Frontal cortex (tissue), 4 donors: ENCODE results near the gene DNAH14. TPM values are rescaled to one million over a fixed set of nuclear protein-coding genes. Genes with fewer than 3 reads are reported as not detected.

Source experiments
- DNase-seq, 2 donors: peaks; one replicate each; pipeline ENCODE4 v3.0.0; 2012; ENCODE audit warnings: low spot score in 2 of 2
- FAIRE-seq: peaks from 2 replicates; lab custom pipeline; 2012; peaks lifted over from hg19 to GRCh38; lab: Jason Lieb, UNC
- total RNA-seq: library from RNA; depleted of rRNA; stranded (reverse); fragments of >200 nt; gene quantifications from one replicate; pipeline ENCODE4 v1.2.3, GENCODE V29; 2014
- donor health status: control.
- donor health status: control.
- donor health status: control.

DNAH14 gene
- total RNA-seq, 1 donor from 2014 or later: 37.5 TPM

DNA sequence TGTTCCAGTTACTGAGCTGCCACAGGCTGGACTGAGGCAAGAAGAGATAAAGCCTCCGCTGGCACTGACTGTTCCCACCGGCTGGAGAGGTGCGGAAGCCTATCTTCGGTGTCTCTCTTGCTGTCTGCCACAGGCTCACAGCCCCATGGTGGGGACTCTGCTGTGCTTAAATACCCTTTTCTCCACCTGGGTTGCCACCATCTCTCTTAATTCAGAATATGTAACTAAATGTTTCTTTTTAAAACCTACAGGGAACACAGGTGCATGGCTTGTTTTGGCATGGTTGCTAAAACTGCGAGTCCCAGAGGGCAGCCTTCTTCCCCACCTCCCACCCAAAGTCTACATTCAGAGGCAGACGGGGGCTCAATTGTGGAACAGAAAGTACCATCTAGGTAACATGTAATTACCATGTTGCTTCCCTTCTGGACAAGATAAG is 506.5 kb downstream of the DNAH14 start:
- FAIRE-seq (no peak), DNase-seq (no peak)

GRCh38 chr1:225437710-225438437 is 508.4 kb downstream of the DNAH14 start:
- no peak for FAIRE-seq

DNA sequence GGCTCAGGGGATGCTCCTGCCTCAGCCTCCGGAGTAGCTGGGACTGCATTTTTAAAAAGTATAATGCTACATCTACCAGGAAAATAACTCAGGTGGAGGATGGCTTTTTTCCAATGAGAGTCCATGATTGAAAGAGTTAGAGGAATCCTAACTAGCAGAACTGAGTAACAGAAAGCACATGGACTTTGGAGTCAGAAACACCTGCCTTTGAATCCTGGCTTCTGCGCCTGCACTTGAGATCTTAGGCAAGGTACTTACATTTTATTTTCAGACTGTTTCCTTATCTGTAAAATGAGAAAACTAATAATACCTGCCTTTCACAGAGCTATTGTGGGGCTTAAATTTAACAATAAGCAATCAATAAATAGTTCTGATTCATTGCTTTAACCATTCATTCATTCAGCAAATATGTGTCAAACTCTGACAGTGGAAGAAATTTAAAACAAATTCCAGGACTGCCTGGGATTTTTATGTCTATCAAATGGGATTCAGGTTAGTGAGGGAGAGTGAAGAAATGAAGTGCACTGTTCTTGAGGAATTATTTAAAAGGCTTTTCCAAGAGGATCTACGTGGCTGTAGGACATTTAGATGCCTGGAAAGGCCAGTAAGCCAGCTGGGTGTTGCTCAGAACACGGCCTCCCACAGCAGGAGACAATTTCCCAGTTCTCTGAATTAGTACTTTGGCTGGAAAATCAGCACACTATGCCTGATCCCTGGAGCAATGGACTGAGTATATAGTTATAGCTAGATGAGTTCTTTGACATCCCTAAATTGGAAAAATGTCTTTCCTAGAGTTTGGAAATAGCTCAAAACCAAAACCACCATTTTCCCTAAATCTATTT is 511.1 kb downstream of the DNAH14 start:
- FAIRE-seq (no peak), DNase-seq (no peak)

More at GRCh38 chr1:225437710-225438437, 508.4 kb downstream of the DNAH14 start:
- DNase-seq: no peak

GRCh38 chr1:225441314-225442122 is 512.0 kb downstream of the DNAH14 start:
- no peak for FAIRE-seq
- DNase-seq: no peak

DNA sequence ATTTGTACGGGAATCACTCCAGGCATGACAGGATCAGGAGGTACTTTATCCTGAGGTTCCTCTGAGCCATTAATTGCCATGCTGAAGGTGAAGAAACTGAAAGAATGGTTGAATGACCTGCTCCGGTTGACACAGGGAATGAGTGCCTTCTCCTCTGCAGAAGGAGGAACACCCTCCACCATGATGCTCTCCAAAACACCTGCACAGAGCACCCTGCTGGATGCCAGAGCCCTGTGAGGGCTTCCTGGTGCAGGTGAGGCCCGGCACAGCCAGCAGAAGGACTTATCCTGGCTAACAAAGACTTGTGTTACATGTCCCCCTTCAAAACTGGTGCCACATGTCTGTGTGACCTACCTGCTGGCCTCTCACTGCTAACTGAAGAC is 512.6 kb downstream of the DNAH14 start:
- no peak for DNase-seq
- FAIRE-seq: no peak

DNA sequence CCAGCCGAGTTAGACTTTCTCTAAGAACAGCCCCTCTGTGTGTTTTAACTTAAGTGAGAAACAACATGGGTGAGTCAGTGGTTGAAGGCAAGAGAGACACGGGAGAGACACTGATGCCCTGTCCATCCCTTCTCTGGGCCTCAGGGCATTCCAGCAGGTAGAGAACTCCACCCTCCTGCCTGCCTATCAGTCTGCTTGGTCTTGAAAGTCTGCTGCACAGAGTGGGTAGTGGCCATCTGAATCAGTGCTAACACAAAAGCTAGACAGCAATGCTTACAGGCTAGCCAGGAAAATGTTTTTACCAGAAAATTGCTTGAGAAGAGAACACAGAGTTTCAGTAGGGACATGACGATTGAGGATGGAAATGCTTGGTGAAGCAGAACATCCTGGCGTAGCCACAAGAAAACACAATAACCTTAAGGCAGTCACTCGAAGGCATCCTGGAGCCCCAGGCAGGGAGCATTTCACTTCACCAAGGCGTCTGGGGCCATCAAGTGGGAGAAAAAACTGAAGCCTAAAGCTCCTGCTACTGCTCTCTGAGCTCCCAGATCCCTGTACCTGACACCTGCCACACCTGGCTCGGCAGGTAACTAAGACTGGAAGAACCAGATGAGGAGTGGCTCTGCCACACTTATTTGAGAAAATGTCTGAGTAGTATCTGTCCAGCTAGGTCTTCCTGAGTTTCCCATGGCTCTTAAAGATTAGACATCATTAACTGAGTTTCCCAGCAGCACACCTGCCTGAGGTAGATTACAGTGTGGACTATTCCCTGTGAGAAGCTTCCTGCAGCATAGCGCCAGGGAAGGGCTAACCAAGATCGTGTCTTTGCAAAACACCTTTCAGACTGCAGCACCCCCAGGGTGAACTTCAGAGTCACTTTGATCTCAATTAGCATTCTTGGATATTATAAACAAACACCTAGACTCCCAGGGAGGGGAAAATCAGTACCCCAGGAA is 516.4 kb downstream of the DNAH14 start:
- DNase-seq (no peak), FAIRE-seq (no peak)

GRCh38 chr1:225446595-225446960 is 517.1 kb downstream of the DNAH14 start:
- DNase-seq (no peak), FAIRE-seq (no peak)

- no peak for FAIRE-seq
Observed at GRCh38 chr1:225446981-225447615, 517.6 kb downstream of the DNAH14 start.

DNA sequence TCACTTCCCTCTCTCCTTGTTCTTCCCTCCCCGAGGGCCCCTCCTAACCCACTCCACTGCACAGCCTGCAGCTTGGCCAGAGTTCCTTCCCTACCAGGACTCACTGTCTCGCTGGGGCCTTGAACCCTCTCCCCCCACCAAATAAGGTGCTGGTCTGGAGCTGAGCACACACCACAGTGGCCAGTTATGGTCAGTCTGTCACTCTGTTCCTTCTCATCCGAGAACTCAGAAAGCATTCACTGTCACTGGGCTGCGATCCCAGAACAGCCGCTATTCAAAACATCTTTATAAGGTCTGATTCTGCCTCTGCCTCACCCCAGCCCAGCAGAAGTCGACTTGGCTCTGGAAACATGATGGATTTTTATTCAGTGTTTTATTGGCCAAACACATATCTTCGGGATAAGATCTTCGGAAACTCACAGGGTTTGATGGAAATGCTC is 518.2 kb downstream of the DNAH14 start:
- no peak for DNase-seq
- FAIRE-seq: no peak

More at GRCh38 chr1:225446981-225447615, 517.6 kb downstream of the DNAH14 start:
- no peak for DNase-seq

DNA sequence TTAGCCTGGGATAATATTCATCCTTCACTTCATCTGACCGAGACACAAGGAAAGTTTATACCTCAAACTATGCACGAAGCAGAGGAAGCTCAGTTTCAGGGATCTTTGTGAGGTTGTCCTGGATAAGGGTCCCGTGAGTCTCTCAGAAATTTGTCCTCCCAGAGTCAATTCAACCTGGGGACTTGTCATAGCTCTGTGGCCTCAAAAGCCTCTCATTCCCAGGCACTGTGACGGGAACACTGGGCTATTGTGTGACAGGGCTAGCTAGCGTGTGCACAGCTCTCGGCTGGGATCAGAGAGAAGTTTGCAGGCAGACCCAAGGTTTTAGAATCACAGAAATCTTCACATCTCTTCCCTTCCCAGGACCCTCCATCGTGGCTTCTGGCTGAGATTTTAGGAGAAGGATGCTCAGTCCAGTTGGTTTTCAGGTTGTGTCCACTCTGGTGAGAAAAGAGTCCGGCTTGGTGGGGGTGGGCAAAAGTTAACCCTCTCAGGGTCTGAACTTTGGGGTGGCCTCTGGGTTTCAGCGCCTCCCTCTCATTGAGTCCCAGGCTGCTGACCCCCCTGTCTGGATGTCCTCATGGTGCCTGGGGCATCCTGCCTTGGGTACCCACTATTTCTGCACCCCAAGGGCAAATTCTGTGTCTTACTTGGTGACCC is 518.8 kb downstream of the DNAH14 start:
- DNase-seq: no peak
- FAIRE-seq: no peak
